Neuron (in vitro differentiated cells): ENCODE measurements around the gene C1orf105.

ENCODE experiments used
- H2AFZ ChIP-seq: one replicate; pipeline ENCODE4 v1.6.1; 2013; ENCODE audit warnings: low read depth, mild to moderate bottlenecking, inconsistent platforms, low read length, moderate library complexity
- H3K27me3 ChIP-seq: one replicate; pipeline ENCODE4 v1.6.1; 2013; ENCODE audit warnings: low read length; ENCODE audit not compliant: insufficient read depth
- H3K36me3 ChIP-seq: one replicate; pipeline ENCODE4 v1.6.1; 2013; ENCODE audit warnings: low read length; ENCODE audit not compliant: insufficient read depth
- H3K4me1 ChIP-seq: one replicate; pipeline ENCODE4 v1.6.1; 2013; ENCODE audit warnings: low read length; ENCODE audit not compliant: insufficient read depth
- H3K4me3 ChIP-seq: 2 replicates; pipeline ENCODE4 v1.5.1; 2013; ENCODE audit warnings: mild to moderate bottlenecking, low read length, moderate library complexity
- H3K9me3 ChIP-seq: one replicate; pipeline ENCODE4 v1.6.1; 2013; ENCODE audit warnings: low read length

The C1orf105 gene

GRCh38 chr1:172497230-172497629 lies 76.7 kb downstream of the C1orf105 start:
- Histone ChIP-seq H3K4me3 (peak overlapping the region; percentile 12), H3K36me3 (no peaks in the 10 kb centered on the region), H3K27me3 (peaks cover 3% of the 10 kb centered on the region), H3K9me3 (no peaks in the 10 kb centered on the region), H3K4me1 (peaks cover 10% of the 10 kb centered on the region), H2AFZ (peak overlapping the region; percentile 76)

- Histone ChIP-seq H3K36me3 (no peaks in the 10 kb centered on the region), H3K4me3 (no peak overlapping the region), H3K9me3 (no peaks in the 10 kb centered on the region), H2AFZ (no peak overlapping the region), H3K27me3 (peaks cover 6% of the 10 kb centered on the region), H3K4me1 (peaks cover 10% of the 10 kb centered on the region)
Measured at GRCh38 chr1:172498857-172499256, 78.4 kb downstream of the C1orf105 start.

GRCh38 chr1:172499636-172500141 lies 79.2 kb downstream of the C1orf105 start:
- H3K4me3 ChIP-seq: no peak overlapping the region
- peaks cover 8% of the 10 kb centered on the region for H3K27me3 ChIP-seq
- no peaks in the 10 kb centered on the region for H3K9me3 ChIP-seq
- peaks cover 10% of the 10 kb centered on the region for H3K4me1 ChIP-seq
- H3K36me3 ChIP-seq: no peaks in the 10 kb centered on the region
- H2AFZ ChIP-seq: no peak overlapping the region

GRCh38 chr1:172500207-172500606 lies 79.7 kb downstream of the C1orf105 start:
- no peaks in the 10 kb centered on the region for H3K36me3 ChIP-seq
- no peaks in the 10 kb centered on the region for H3K9me3 ChIP-seq
- peaks cover 10% of the 10 kb centered on the region for H3K4me1 ChIP-seq
- no peak overlapping the region for H3K4me3 ChIP-seq
- peaks cover 11% of the 10 kb centered on the region for H3K27me3 ChIP-seq
- no peak overlapping the region for H2AFZ ChIP-seq

- peaks cover 8% of the 10 kb centered on the region for H3K27me3 ChIP-seq
- H2AFZ ChIP-seq: no peak overlapping the region
- H3K4me3 ChIP-seq: no peak overlapping the region
- no peaks in the 10 kb centered on the region for H3K9me3 ChIP-seq
- no peaks in the 10 kb centered on the region for H3K4me1 ChIP-seq
- no peaks in the 10 kb centered on the region for H3K36me3 ChIP-seq
Measured at GRCh38 chr1:172507741-172508140, 87.3 kb downstream of the C1orf105 start.

- Histone ChIP-seq H3K4me1 (no peaks in the 10 kb centered on the region), H3K36me3 (no peaks in the 10 kb centered on the region), H3K27me3 (no peaks in the 10 kb centered on the region), H2AFZ (no peak overlapping the region), H3K4me3 (no peak overlapping the region), H3K9me3 (no peaks in the 10 kb centered on the region)
Measured at GRCh38 chr1:172510479-172510878, 90.0 kb downstream of the C1orf105 start.

- Histone ChIP-seq H3K27me3 (no peaks in the 10 kb centered on the region), H3K9me3 (no peaks in the 10 kb centered on the region), H2AFZ (no peak overlapping the region), H3K36me3 (no peaks in the 10 kb centered on the region), H3K4me3 (no peak overlapping the region), H3K4me1 (no peaks in the 10 kb centered on the region)
Measured at GRCh38 chr1:172512591-172512990, 92.1 kb downstream of the C1orf105 start.

- no peaks in the 10 kb centered on the region for H3K36me3 ChIP-seq
- H3K27me3 ChIP-seq: no peaks in the 10 kb centered on the region
- no peak overlapping the region for H3K4me3 ChIP-seq
- no peak overlapping the region for H2AFZ ChIP-seq
- H3K4me1 ChIP-seq: no peaks in the 10 kb centered on the region
- H3K9me3 ChIP-seq: no peaks in the 10 kb centered on the region
Measured at GRCh38 chr1:172513479-172513878, 93.0 kb downstream of the C1orf105 start.

- Histone ChIP-seq H3K9me3 (no peaks in the 10 kb centered on the region), H2AFZ (no peak overlapping the region), H3K4me3 (no peak overlapping the region), H3K36me3 (no peaks in the 10 kb centered on the region), H3K4me1 (no peaks in the 10 kb centered on the region), H3K27me3 (no peaks in the 10 kb centered on the region)
Measured at GRCh38 chr1:172514108-172514507, 93.6 kb downstream of the C1orf105 start.

- Histone ChIP-seq H2AFZ (no peak overlapping the region), H3K27me3 (no peaks in the 10 kb centered on the region)
Measured at GRCh38 chr1:172515436-172515835, 95.0 kb downstream of the C1orf105 start.

GRCh38 chr1:172515927-172516326 lies 95.4 kb downstream of the C1orf105 start:
- H3K4me1 ChIP-seq: no peaks in the 10 kb centered on the region
- H3K27me3 ChIP-seq: peaks cover under 1% of the 10 kb centered on the region
- no peak overlapping the region for H3K4me3 ChIP-seq
- H3K9me3 ChIP-seq: no peaks in the 10 kb centered on the region
- no peaks in the 10 kb centered on the region for H3K36me3 ChIP-seq
- no peak overlapping the region for H2AFZ ChIP-seq

More at GRCh38 chr1:172515436-172515835, 95.0 kb downstream of the C1orf105 start:
- Histone ChIP-seq H3K4me3 (no peak overlapping the region), H3K4me1 (no peaks in the 10 kb centered on the region), H3K36me3 (no peaks in the 10 kb centered on the region), H3K9me3 (no peaks in the 10 kb centered on the region)

- H3K36me3 ChIP-seq: no peaks in the 10 kb centered on the region
- H3K4me3 ChIP-seq: no peak overlapping the region
- peaks cover 3% of the 10 kb centered on the region for H3K27me3 ChIP-seq
- H2AFZ ChIP-seq: no peak overlapping the region
- H3K9me3 ChIP-seq: no peaks in the 10 kb centered on the region
- H3K4me1 ChIP-seq: no peaks in the 10 kb centered on the region
Measured at GRCh38 chr1:172517081-172517480, 96.6 kb downstream of the C1orf105 start.

GRCh38 chr1:172517545-172517944 lies 97.1 kb downstream of the C1orf105 start:
- no peak overlapping the region for H2AFZ ChIP-seq
- no peaks in the 10 kb centered on the region for H3K36me3 ChIP-seq
- no peaks in the 10 kb centered on the region for H3K9me3 ChIP-seq
- H3K4me3 ChIP-seq: no peak overlapping the region
- no peaks in the 10 kb centered on the region for H3K4me1 ChIP-seq
- peaks cover 3% of the 10 kb centered on the region for H3K27me3 ChIP-seq
